Liver (tissue), 9 donors: ENCODE measurements around the gene LBHD1. TPM values are rescaled to one million over a fixed set of nuclear protein-coding genes. Genes with fewer than 3 reads are reported as not detected.

ENCODE experiments used
- DNase-seq: peaks from one replicate; pipeline ENCODE4 v3.0.0-alpha.2; 2017; ENCODE audit warnings: low spot score
- H3K27ac ChIP-seq, 2 donors: one replicate each; pipeline ENCODE4 v1.7.0; 2013; ENCODE audit warnings: inconsistent platforms in 2 of 2, low read length in 2 of 2, control low read depth in 1 of 2, low read depth in 1 of 2, mild to moderate bottlenecking in 1 of 2
- H3K27me3 ChIP-seq, 4 donors: one replicate each; pipeline versions ENCODE4 v1.6.1 to v1.7.0; 2013; ENCODE audit warnings: low read length in 3 of 4, inconsistent platforms in 1 of 4, mild to moderate bottlenecking in 1 of 4, moderate library complexity in 1 of 4; ENCODE audit not compliant: control insufficient read depth in 4 of 4, insufficient read depth in 4 of 4
- H3K36me3 ChIP-seq, 4 donors: one replicate each; pipeline versions ENCODE4 v1.6.1 to v1.7.0; 2013; ENCODE audit warnings: low read length in 3 of 4, mild to moderate bottlenecking in 3 of 4, low read depth in 1 of 4, moderate library complexity in 1 of 4; ENCODE audit not compliant: control insufficient read depth in 4 of 4, insufficient read depth in 3 of 4
- H3K4me1 ChIP-seq, 4 donors: one replicate each; pipeline versions ENCODE4 v1.6.1 to v1.7.0; 2013; ENCODE audit warnings: low read length in 3 of 4, mild to moderate bottlenecking in 3 of 4, moderate library complexity in 1 of 4; ENCODE audit not compliant: control insufficient read depth in 4 of 4, insufficient read depth in 4 of 4
- H3K4me3 ChIP-seq, 3 donors: one replicate each; pipeline versions ENCODE4 v1.6.1 to v1.7.0; 2013; ENCODE audit warnings: low read length in 3 of 3, control low read depth in 1 of 3, low read depth in 1 of 3, mild to moderate bottlenecking in 1 of 3
- H3K9ac ChIP-seq, 2 donors: one replicate each; pipeline ENCODE4 v1.7.0; 2013; ENCODE audit warnings: low read length in 2 of 2, mild to moderate bottlenecking in 2 of 2, moderate library complexity in 2 of 2, control low read depth in 1 of 2, low read depth in 1 of 2
- H3K9me3 ChIP-seq, 4 donors: one replicate each; pipeline versions ENCODE4 v1.6.1 to v1.7.0; 2013; ENCODE audit warnings: low read length in 3 of 4; ENCODE audit not compliant: control insufficient read depth in 4 of 4
- EGR1 ChIP-seq, 2 donors: IDR thresholded peaks; 2 replicates each; pipeline ENCODE4 v1.6.1; 2016 to 2018; ENCODE audit warnings: antibody characterized with exemption in 2 of 2, low read depth in 2 of 2
- FOXA1 ChIP-seq: IDR thresholded peaks from 2 replicates; pipeline ENCODE4 v1.6.1; 2016; ENCODE audit warnings: antibody characterized with exemption
- FOXA2 ChIP-seq: IDR thresholded peaks from 2 replicates; pipeline ENCODE4 v1.6.1; 2016; ENCODE audit warnings: antibody characterized with exemption
- GABPA ChIP-seq, 2 donors: IDR thresholded peaks in 1 of 2; conservative IDR thresholded peaks in 1 of 2; 2 replicates each; pipeline ENCODE4 v1.6.1; 2016; ENCODE audit warnings: antibody characterized with exemption in 2 of 2, mild to moderate bottlenecking in 1 of 2, moderate library complexity in 1 of 2
- HNF4A ChIP-seq, 2 donors: conservative IDR thresholded peaks; 2 replicates each; pipeline ENCODE4 v1.6.1; 2016; ENCODE audit warnings: antibody characterized with exemption in 2 of 2, mild to moderate bottlenecking in 2 of 2
- JUND ChIP-seq, 2 donors: IDR thresholded peaks; 2 replicates each; pipeline ENCODE4 v1.6.1; 2016; ENCODE audit warnings: antibody characterized with exemption in 2 of 2
- RAD21 ChIP-seq, 2 donors: IDR thresholded peaks; 2 replicates each; pipeline ENCODE4 v1.6.1; 2016; ENCODE audit warnings: antibody characterized with exemption in 2 of 2, mild to moderate bottlenecking in 2 of 2
- RXRA ChIP-seq, 2 donors: IDR thresholded peaks; 2 replicates each; pipeline ENCODE4 v1.6.1; 2017 to 2018; ENCODE audit warnings: antibody characterized with exemption in 2 of 2, mild to moderate bottlenecking in 1 of 2
- SP1 ChIP-seq: IDR thresholded peaks from 2 replicates; pipeline ENCODE4 v1.6.1; 2018; ENCODE audit warnings: antibody characterized with exemption, mild to moderate bottlenecking
- YY1 ChIP-seq: IDR thresholded peaks from 2 replicates; pipeline ENCODE4 v1.6.1; 2016; ENCODE audit warnings: antibody characterized with exemption, mild to moderate bottlenecking
- WGBS: extraction: QIAGEN DNeasy Blood & Tissue Kit; methylation state at CpG from one replicate; pipeline ENCODE4 v1.1.7; 2013; 5-methylcytosine and 5-hydroxymethylcytosine counted together
- polyA plus RNA-seq, 2 donors: library from polyadenylated mRNA; stranded (reverse) in 1 of 2; unstranded in 1 of 2; fragments of 200-250 nt in 1 of 2; fragments of >200 nt in 1 of 2; fragmentation: Nextera tagmentation in 1 of 2; extraction: Ambion mirVana in 1 of 2; gene quantifications; one replicate each; pipeline versions ENCODE4 v1.2.1 to v1.2.3, GENCODE V29; 2013 to 2015
- total RNA-seq, 2 donors: library from RNA; depleted of rRNA; stranded (reverse); fragments of >200 nt; gene quantifications; one replicate each; pipeline ENCODE4 v1.2.3, GENCODE V29; 2014
- TF ChIP-seq, protein P1 (sequence below): IDR thresholded peaks from 2 replicates; pipeline ENCODE4 v1.6.1; 2016; ENCODE audit warnings: antibody characterized with exemption
- TF ChIP-seq, protein P2 (sequence below): IDR thresholded peaks from 2 replicates; pipeline ENCODE4 v1.6.1; 2016; ENCODE audit warnings: antibody characterized with exemption, mild to moderate bottlenecking
- TF ChIP-seq, protein P3 (sequence below): fragments of 150-350 bp; IDR thresholded peaks from 2 replicates; pipeline ENCODE4 v1.5.1; 2017; ENCODE audit warnings: improper control_type of control experiment, low read depth, low read length; ENCODE audit not compliant: missing input control
- donor health status: healthy.
- donor health status: healthy.
- donor health status: healthy.
- donor health status: healthy.
- donor health status: healthy.

The LBHD1 gene
- total and polyA plus RNA-seq, 4 donors = 1.6 to 4.4 (median 3.4) TPM

DNA sequence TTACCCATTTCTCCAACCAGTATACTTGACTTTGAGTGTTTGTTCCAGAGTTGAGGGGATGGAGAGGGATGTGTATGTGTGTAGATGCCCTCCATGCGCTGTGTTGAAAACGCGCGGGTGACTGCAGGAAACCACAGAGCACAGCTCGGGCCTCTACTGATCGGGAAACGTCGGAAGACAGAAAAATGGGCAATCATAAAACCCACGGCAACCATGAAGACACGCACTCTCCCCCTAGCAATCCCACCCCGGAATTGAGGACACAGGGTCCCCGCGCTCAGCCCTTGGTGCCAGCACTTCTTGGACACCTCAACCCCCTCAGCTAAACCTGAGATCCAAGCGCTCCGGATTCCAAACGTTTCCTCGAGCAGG, 845 bp downstream of the LBHD1 start:
- H3K36me3 ChIP-seq = peaks cover 0 to 8% (median under 1%) of the 10 kb centered on the region in 4 donors
- TF ChIP-seq FOXA1 = no peak
- no peak for TF ChIP-seq RXRA (IDR thresholded peaks at IDR 0.05)
- TF ChIP-seq, protein P1, sequence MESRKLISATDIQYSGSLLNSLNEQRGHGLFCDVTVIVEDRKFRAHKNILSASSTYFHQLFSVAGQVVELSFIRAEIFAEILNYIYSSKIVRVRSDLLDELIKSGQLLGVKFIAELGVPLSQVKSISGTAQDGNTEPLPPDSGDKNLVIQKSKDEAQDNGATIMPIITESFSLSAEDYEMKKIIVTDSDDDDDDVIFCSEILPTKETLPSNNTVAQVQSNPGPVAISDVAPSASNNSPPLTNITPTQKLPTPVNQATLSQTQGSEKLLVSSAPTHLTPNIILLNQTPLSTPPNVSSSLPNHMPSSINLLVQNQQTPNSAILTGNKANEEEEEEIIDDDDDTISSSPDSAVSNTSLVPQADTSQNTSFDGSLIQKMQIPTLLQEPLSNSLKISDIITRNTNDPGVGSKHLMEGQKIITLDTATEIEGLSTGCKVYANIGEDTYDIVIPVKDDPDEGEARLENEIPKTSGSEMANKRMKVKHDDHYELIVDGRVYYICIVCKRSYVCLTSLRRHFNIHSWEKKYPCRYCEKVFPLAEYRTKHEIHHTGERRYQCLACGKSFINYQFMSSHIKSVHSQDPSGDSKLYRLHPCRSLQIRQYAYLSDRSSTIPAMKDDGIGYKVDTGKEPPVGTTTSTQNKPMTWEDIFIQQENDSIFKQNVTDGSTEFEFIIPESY = peak; percentile 32
- no peak for TF ChIP-seq EGR1 (IDR thresholded peaks at IDR 0.05; ENCODE audit: low read depth in 2 of 2)
- no peak for TF ChIP-seq RAD21 (IDR thresholded peaks at IDR 0.05)
- TF ChIP-seq, protein P2, sequence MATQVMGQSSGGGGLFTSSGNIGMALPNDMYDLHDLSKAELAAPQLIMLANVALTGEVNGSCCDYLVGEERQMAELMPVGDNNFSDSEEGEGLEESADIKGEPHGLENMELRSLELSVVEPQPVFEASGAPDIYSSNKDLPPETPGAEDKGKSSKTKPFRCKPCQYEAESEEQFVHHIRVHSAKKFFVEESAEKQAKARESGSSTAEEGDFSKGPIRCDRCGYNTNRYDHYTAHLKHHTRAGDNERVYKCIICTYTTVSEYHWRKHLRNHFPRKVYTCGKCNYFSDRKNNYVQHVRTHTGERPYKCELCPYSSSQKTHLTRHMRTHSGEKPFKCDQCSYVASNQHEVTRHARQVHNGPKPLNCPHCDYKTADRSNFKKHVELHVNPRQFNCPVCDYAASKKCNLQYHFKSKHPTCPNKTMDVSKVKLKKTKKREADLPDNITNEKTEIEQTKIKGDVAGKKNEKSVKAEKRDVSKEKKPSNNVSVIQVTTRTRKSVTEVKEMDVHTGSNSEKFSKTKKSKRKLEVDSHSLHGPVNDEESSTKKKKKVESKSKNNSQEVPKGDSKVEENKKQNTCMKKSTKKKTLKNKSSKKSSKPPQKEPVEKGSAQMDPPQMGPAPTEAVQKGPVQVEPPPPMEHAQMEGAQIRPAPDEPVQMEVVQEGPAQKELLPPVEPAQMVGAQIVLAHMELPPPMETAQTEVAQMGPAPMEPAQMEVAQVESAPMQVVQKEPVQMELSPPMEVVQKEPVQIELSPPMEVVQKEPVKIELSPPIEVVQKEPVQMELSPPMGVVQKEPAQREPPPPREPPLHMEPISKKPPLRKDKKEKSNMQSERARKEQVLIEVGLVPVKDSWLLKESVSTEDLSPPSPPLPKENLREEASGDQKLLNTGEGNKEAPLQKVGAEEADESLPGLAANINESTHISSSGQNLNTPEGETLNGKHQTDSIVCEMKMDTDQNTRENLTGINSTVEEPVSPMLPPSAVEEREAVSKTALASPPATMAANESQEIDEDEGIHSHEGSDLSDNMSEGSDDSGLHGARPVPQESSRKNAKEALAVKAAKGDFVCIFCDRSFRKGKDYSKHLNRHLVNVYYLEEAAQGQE = no peak
- TF ChIP-seq FOXA2 = no peak
- no peak for TF ChIP-seq JUND (IDR thresholded peaks at IDR 0.05)
- no peaks in the 10 kb centered on the region for H3K27me3 ChIP-seq
- DNase-seq = no peak
- H3K4me1 ChIP-seq = peaks cover 18 to 50% (median 39%) of the 10 kb centered on the region in 4 donors
- peak overlapping the region; percentile 83 to 86 for H3K27ac ChIP-seq
- H3K9me3 ChIP-seq = no peaks in the 10 kb centered on the region
- peak overlapping the region; percentile 82 to 92 (median 86) for H3K4me3 ChIP-seq
- H3K9ac ChIP-seq = peak overlapping the region; percentile 80 to 84
- under 1% methylated on average over 17 of the region's 17 CpGs for WGBS

DNA sequence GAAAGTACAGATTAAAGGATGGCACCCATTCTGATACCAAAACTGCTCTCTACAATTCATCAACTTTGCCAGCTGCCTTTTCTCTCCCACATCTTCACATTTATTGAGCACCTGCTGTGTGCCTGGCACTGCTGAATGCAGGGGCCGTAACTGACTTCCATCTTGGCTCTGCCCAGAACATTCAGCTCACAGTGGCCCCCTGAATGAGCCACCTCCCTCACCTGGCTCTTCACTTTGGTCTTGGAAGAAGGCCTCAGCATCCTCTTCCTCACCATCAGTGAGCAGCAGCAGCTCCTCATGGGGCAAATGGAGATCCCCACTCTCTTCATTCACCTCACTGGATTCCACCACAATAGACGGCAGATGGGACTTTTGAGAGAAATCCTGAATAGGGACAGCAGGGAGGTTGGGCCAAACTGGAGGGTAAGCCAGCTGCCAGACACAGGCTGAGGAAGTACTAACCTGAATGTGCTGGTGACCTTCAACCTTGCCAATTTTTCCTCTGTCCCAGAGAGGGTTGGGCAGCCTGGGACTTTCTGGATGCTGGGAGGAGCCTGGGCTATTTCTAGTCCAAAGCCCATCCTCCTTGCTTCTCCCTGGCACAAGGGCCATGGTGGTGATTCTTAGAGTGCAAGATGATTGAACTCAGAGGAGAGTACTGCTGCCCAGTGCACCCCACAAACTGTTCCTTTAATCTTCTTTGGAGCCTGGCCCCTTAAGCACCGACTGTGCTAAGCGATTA, 2.5 kb downstream of the LBHD1 start:
- Histone ChIP-seq H3K36me3 (peaks cover 0 to 8% (median 0%) of the 10 kb centered on the region in 4 donors), H3K4me3 (no peak overlapping the region), H3K9me3 (no peaks in the 10 kb centered on the region), H3K9ac (peak overlapping the region in 1 of 2 donors; percentile 1), H3K27ac (peak overlapping the region in 1 of 2 donors; percentile 29), H3K27me3 (no peaks in the 10 kb centered on the region), H3K4me1 (peaks cover 22 to 56% (median 44%) of the 10 kb centered on the region in 4 donors)
- TF ChIP-seq SP1 (peak; percentile 27), HNF4A (conservative IDR thresholded peaks at IDR 0.05) (peak; percentile 36 to 40), GABPA (IDR thresholded peaks at IDR 0.05 in 1 of 2, conservative IDR thresholded peaks at IDR 0.05 in 1 of 2) (peak in 1 of 2 donors; percentile 61), RXRA (IDR thresholded peaks at IDR 0.05) (peak in 1 of 2 donors; percentile 49), YY1 (peak; percentile 34), RAD21 (IDR thresholded peaks at IDR 0.05) (no peak)
- TF ChIP-seq, protein P3, sequence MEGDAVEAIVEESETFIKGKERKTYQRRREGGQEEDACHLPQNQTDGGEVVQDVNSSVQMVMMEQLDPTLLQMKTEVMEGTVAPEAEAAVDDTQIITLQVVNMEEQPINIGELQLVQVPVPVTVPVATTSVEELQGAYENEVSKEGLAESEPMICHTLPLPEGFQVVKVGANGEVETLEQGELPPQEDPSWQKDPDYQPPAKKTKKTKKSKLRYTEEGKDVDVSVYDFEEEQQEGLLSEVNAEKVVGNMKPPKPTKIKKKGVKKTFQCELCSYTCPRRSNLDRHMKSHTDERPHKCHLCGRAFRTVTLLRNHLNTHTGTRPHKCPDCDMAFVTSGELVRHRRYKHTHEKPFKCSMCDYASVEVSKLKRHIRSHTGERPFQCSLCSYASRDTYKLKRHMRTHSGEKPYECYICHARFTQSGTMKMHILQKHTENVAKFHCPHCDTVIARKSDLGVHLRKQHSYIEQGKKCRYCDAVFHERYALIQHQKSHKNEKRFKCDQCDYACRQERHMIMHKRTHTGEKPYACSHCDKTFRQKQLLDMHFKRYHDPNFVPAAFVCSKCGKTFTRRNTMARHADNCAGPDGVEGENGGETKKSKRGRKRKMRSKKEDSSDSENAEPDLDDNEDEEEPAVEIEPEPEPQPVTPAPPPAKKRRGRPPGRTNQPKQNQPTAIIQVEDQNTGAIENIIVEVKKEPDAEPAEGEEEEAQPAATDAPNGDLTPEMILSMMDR = no peak
- TF ChIP-seq, protein P1 = no peak
- WGBS = 69% methylated on average over 4 of the region's 4 CpGs
- DNase-seq = no peak
